GM19025 (cell line): ENCODE data around the gene SLC22A23.
A peak's percentile ranks its signal among the peaks of the same experiment; 100 is the strongest.

Experiments used
- ATAC-seq: cut with Tn5 transposase; IDR thresholded peaks from one replicate; pipeline ENCODE4 v1.9.1; 2021; ENCODE audit warnings: mild to moderate bottlenecking, low read depth, moderate library complexity; ENCODE audit not compliant: unreplicated experiment

SLC22A23 gene

GRCh38 chr6:3356056-3356823, 100.6 kb downstream of the SLC22A23 start:
- peak; percentile 79 for ATAC-seq

DNA sequence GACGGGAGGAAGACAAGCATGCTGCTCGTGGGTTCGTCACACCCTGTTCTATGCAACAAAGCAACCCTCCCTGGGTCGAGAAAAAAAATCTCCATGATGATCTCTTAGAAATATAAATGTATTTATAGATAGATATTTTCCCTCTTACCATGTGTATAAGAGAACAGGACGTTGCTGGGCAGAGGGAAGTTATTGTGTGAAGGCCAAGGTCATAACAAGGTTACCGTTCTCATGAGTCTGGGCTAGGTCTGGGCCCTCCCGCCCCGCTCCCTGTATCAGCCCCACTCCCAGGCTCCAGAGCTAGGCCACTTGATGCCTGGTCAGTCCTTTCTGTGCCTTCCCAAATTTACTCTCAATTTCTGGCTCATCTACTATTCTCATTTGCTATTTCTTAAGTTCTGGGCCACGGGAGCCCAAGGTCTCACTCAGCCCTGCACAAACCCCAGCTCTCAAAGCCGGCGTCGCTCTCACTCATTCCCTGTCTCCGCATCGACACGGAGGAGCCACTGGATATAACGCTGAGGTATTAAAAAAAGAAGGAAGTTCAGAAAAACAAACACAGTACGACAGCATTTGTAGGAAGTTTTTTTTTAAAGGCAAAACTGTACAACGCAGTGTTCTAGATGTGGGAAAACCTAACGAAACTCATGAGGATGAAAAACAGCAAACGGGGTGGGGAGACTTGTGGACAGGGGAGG, 101.3 kb downstream of the SLC22A23 start:
- ATAC-seq, result no peak

DNA sequence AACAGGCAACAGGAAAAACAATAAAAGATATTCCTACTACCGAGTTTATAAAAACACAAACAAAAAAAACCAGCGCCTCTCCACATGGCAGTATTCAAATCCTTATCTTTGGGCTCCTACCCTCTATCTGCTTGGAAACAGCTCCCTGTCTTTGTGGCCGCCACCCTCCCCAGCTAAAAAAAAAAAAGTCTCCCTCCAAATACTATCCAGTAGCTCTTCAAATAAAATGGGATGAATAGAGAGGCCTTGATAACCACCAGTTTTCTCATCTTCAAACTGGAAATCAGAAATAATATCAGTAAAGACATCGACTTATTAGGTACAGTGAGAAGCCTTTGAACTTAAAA, 101.9 kb downstream of the SLC22A23 start:
- no peak for ATAC-seq

- ATAC-seq, result no peak
These were observed 102.9 kb downstream of the SLC22A23 start for GRCh38 chr6:3353939-3354338.

DNA sequence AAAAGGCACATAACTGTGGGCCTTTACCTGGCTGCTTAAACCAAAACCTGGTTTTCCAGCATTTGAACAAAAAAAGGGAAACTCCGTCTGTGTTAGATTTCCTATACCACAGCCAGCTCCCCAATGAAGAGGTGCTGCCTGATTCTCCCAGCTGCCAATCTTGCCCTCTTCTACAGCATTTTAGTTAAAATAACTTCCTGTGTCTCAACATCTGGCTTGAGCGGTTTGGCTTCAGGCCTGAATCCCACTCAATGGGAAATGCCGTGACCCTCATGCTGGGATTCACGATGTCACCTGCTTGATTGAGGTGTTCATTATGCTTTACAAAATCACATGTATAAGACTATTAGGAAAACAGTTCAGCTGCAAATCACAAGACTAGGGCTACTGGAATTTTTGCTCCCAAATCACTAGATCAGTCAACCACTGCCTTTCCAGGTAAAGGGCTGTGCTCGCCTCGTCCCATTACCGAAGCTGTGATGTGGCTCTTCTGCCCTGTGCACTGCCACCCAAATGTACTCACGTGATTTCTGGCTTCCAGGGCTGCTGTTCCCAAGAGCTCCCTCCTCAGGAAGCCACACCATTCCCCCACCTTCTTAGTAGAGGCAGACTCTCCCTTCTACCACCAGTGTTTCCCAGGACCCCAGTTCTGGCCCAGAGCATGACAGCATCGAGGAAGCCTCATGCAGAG, 103.5 kb downstream of the SLC22A23 start:
- ATAC-seq, result no peak

- no peak for ATAC-seq
These were observed 104.2 kb downstream of the SLC22A23 start for GRCh38 chr6:3352678-3353077.

- ATAC-seq, result no peak
These were observed 104.9 kb downstream of the SLC22A23 start for GRCh38 chr6:3351829-3352524.

- ATAC-seq, result no peak
These were observed 105.7 kb downstream of the SLC22A23 start for GRCh38 chr6:3351105-3351676.

GRCh38 chr6:3350252-3350796, 106.5 kb downstream of the SLC22A23 start:
- no peak for ATAC-seq

- ATAC-seq, result no peak
These were observed 107.2 kb downstream of the SLC22A23 start for GRCh38 chr6:3349388-3350251.

GRCh38 chr6:3348821-3349220, 108.0 kb downstream of the SLC22A23 start:
- ATAC-seq, result no peak

GRCh38 chr6:3347826-3348225, 109.0 kb downstream of the SLC22A23 start:
- no peak for ATAC-seq

- no peak for ATAC-seq
These were observed 109.6 kb downstream of the SLC22A23 start for GRCh38 chr6:3347247-3347646.

DNA sequence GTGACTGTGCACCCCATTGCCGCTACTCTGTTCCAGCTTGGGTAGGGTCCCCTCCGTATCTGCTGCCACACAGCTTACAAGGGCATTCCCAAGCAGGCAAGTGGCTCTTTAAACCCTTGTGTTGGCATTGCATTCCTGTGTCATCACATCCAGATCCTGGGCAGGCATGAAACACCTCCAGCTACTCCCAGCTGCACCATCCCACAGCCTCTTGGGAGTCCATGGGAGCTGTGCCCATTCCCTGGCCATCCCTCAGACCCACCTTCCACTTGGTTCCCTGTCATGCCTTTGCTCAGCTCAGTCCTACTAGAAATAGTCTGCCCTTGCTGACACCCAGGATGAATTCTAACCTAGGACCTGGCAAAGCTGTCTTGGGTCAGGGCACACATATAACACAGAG, 110.4 kb downstream of the SLC22A23 start:
- ATAC-seq, result no peak

DNA sequence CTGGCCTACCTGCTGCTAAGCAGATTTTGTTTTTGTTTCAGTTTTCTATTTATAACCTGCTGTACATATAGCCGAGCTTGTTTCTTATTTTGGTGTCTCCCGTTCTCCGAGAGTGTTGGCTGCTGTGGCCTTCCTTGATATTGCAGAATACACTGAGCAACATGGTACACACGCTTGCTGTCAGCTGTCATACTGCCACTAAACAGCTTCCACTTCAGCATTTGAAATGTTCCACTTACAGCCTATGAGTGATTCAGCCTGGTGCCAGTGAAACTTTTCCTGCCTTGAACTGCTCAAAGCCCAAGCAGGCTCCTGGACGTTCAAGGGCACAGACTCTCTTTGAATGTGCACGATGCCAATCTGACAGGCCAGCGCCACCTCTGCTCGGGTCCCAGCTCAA, 111.0 kb downstream of the SLC22A23 start:
- ATAC-seq, result no peak

DNA sequence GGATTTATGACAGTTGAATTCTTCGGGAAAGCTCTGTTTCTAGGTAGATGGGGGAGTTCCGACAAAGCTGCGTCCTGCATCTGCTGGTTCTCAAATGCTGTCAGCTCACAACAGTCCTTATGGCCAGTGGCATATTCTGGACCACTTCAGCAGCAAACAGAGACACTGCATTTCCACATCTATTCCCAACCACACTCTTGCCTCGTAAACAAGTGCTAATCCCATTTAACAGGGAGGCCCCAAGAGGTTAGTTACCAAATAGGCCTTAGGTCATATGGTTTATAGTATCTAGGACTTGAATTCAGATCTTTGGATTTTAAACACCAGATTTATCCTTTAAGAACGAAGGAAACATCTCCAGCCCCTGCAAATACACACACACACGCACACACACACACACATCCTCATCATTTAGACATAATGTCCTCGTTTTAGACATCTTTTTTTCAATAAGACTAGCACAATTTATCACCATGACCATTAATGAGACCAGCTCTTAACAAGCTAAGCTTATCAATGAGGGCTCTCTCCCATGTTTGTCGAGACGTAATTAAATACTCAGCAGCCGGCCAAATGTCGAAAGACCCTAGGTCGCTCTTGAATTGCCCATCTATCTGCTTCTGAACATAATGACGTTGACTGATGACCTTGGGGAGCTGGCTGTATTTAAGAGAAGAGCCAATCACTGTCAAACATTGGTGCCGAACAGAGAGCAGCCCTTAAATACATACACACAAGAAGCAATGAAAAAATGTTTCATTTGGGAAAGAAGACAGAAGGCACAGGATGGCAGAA, 113.6 kb downstream of the SLC22A23 start:
- no peak for ATAC-seq

DNA sequence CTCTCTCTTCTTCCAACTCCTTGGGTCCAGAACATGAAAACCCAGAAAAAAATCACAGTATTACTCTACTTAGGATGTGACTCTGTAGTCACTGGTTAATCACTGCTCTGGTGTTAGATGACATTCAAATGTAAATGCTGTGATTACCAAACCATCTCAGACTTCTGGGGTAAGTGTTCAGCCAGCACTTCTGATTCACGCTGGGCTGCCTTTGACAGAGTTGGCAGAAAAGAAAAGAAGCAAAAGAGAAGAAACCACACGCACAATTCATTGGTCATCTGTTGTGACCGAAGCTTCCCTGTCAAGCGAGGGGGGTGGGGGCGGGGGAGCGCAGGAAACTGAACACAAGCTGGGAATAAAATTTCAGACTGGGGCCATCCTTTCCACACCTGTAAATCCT, 115.4 kb downstream of the SLC22A23 start:
- no peak for ATAC-seq

DNA sequence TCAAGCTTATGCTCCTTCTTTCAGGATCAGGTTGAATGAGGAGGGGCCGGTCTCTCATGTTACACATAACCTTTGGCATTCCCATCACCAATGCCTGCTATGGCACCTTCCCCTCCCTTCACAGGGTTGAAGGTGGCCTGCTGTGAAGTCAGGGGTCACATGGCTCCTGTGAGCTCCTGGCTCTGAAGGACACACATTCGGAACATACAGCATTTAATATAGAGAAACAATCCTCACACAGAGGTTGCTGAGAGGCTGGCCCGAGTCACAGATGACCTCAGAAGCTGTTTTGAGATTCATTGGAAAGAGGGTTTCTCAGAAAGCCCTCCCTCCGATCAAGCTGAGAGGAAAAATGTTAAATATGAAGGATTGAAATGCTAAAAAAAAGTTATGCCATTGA, 116.0 kb downstream of the SLC22A23 start:
- ATAC-seq, result no peak

GRCh38 chr6:3340358-3340802, 116.5 kb downstream of the SLC22A23 start:
- no peak for ATAC-seq
